GM23338 (cell line): Measurements from ENCODE around the gene ACOX2. TPM values are rescaled to one million over a fixed set of nuclear protein-coding genes. Genes with fewer than 3 reads are reported as not detected.

Experiments
- ATAC-seq: fragments of 200-7000 bp; cut with Tn5 transposase; 3 replicates; pipeline ENCODE4 v1.9.1; 2020
- DNase-seq: peaks from one replicate; pipeline ENCODE4 v3.0.0-alpha.2; 2015; ENCODE audit warnings: low spot score
- H2AFZ ChIP-seq: fragments of 200-600 bp; sonication (generic); 2 replicates; pipeline ENCODE4 v1.8.0; 2016; ENCODE audit warnings: antibody characterized with exemption, mild to moderate bottlenecking, moderate library complexity
- H3F3A ChIP-seq: fragments of 200-600 bp; sonication (generic); replicated peaks from 2 replicates; pipeline ENCODE4 v1.8.0; 2017; ENCODE audit warnings: antibody characterized with exemption, mixed run types, low read depth
- H3K27ac ChIP-seq: fragments of 200-600 bp; sonication (generic); 2 replicates; pipeline ENCODE4 v1.6.1; 2016; ENCODE audit warnings: low read depth
- H3K27me3 ChIP-seq: fragments of 200-600 bp; sonication (generic); 2 replicates; pipeline ENCODE4 v1.8.0; 2016; ENCODE audit warnings: mild to moderate bottlenecking, mixed run types, moderate library complexity; ENCODE audit not compliant: insufficient read depth
- H3K36me3 ChIP-seq: fragments of 200-600 bp; sonication (generic); 2 replicates; pipeline ENCODE4 v1.8.0; 2016; ENCODE audit warnings: mild to moderate bottlenecking; ENCODE audit not compliant: insufficient read depth
- H3K4me1 ChIP-seq: fragments of 200-600 bp; sonication (generic); 2 replicates; pipeline ENCODE4 v1.8.0; 2016; ENCODE audit warnings: mild to moderate bottlenecking, moderate library complexity; ENCODE audit not compliant: insufficient read depth
- H3K4me2 ChIP-seq: fragments of 200-600 bp; sonication (generic); 2 replicates; pipeline ENCODE4 v1.7.1; 2017; ENCODE audit warnings: mixed run types
- H3K4me3 ChIP-seq: fragments of 200-600 bp; sonication (generic); 2 replicates; pipeline ENCODE4 v1.6.1; 2016; ENCODE audit warnings: mixed run types
- H3K79me2 ChIP-seq: fragments of 200-600 bp; sonication (generic); replicated peaks from 2 replicates; pipeline ENCODE4 v1.8.0; 2017; ENCODE audit warnings: mild to moderate bottlenecking; ENCODE audit not compliant: insufficient read depth
- H3K9me2 ChIP-seq: fragments of 200-600 bp; sonication (generic); 2 replicates; pipeline ENCODE4 v1.8.0; 2017; ENCODE audit not compliant: insufficient read depth
- H4K20me1 ChIP-seq: fragments of 200-600 bp; sonication (generic); replicated peaks from 2 replicates; pipeline ENCODE4 v1.8.0; 2017; ENCODE audit warnings: mild to moderate bottlenecking; ENCODE audit not compliant: insufficient read depth
- H3K27ac Mint-ChIP-seq: 2 replicates; pipeline ENCODE4 v1.8.0; 2020; ENCODE audit warnings: inconsistent platforms, mild to moderate bottlenecking, moderate library complexity, mixed read lengths
- H3K27me3 Mint-ChIP-seq: 3 replicates; pipeline ENCODE4 v1.8.0; 2022; ENCODE audit warnings: low read depth, mild to moderate bottlenecking, moderate library complexity, mixed read lengths, inconsistent platforms; ENCODE audit not compliant: insufficient read depth, poor library complexity
- H3K36me3 Mint-ChIP-seq: 3 replicates; pipeline ENCODE4 v1.8.0; 2021; ENCODE audit warnings: low read depth, mild to moderate bottlenecking, inconsistent platforms, moderate library complexity, mixed read lengths
- H3K4me1 Mint-ChIP-seq: 3 replicates; pipeline ENCODE4 v1.8.0; 2020; ENCODE audit warnings: mild to moderate bottlenecking, inconsistent platforms, mixed read lengths
- H3K4me3 Mint-ChIP-seq: 3 replicates; pipeline ENCODE4 v1.8.0; 2021; ENCODE audit warnings: moderate library complexity, mild to moderate bottlenecking, inconsistent platforms, mixed read lengths
- H3K9me3 Mint-ChIP-seq: 3 replicates; pipeline ENCODE4 v1.8.0; 2020; ENCODE audit warnings: moderate library complexity, mild to moderate bottlenecking, inconsistent platforms, mixed read lengths
- CREB1 ChIP-seq: fragments of 250-450 bp; sonication (Bioruptor Pico); IDR thresholded peaks from 2 replicates; pipeline ENCODE4 v1.5.0; 2020; ENCODE audit warnings: low read depth, mild to moderate bottlenecking, moderate library complexity
- EZH2 ChIP-seq: fragments of 200-600 bp; sonication (generic); IDR thresholded peaks from one replicate; pipeline ENCODE4 v1.8.0; 2017; ENCODE audit warnings: antibody characterized with exemption, mild to moderate bottlenecking, low read depth; ENCODE audit not compliant: unreplicated experiment
- EZH2phosphoT487 ChIP-seq: fragments of 200-600 bp; sonication (generic); IDR thresholded peaks from one replicate; pipeline ENCODE4 v1.8.1; 2018; ENCODE audit warnings: antibody characterized with exemption; ENCODE audit not compliant: unreplicated experiment
- JUNB ChIP-seq: IDR thresholded peaks from one replicate; pipeline ENCODE4 v1.6.1; 2016; ENCODE audit warnings: antibody characterized with exemption; ENCODE audit not compliant: unreplicated experiment
- NANOG ChIP-seq: IDR thresholded peaks from 2 replicates; pipeline ENCODE4 v1.6.1; 2016; ENCODE audit warnings: antibody characterized with exemption, borderline replicate concordance
- POLR2AphosphoS5 ChIP-seq: IDR thresholded peaks from 2 replicates; pipeline ENCODE4 v1.6.1; 2016; ENCODE audit warnings: antibody characterized with exemption, low read depth
- STAT1 ChIP-seq: IDR thresholded peaks from one replicate; pipeline ENCODE4 v1.6.1; 2016; ENCODE audit warnings: antibody characterized with exemption; ENCODE audit not compliant: unreplicated experiment
- ZNF114 ChIP-seq: fragments of 250-450 bp; sonication (Bioruptor Pico); IDR thresholded peaks from 2 replicates; pipeline ENCODE4 v1.5.0; 2020; ENCODE audit warnings: mild to moderate bottlenecking, moderate library complexity
- ZNF331 ChIP-seq: fragments of 250-450 bp; sonication (Bioruptor Pico); IDR thresholded peaks from 2 replicates; pipeline ENCODE4 v1.5.0; 2020; ENCODE audit warnings: low read depth, mild to moderate bottlenecking, moderate library complexity
- polyA plus RNA-seq: library from polyadenylated mRNA; unstranded; fragments of >200 nt; fragmentation: Nextera tagmentation; extraction: Ambion mirVana; gene quantifications from 2 replicates; pipeline ENCODE4 v1.2.1, GENCODE V29; 2016
- total RNA-seq: library from RNA; depleted of rRNA; stranded (reverse); fragments of >200 nt; shearing (Covaris generic); gene quantifications from 2 replicates; pipeline ENCODE4 v1.2.3, GENCODE V29; 2014
- TF ChIP-seq, protein P1 (sequence below): IDR thresholded peaks from one replicate; pipeline ENCODE4 v1.6.1; 2018; ENCODE audit warnings: antibody characterized with exemption; ENCODE audit not compliant: unreplicated experiment
- TF ChIP-seq, protein P2 (sequence below): fragments of 250-450 bp; sonication (Bioruptor Pico); IDR thresholded peaks from 2 replicates; pipeline ENCODE4 v1.5.0; 2020; ENCODE audit warnings: mild to moderate bottlenecking, moderate library complexity

Gene ACOX2
- total and polyA plus RNA-seq, 2 experiments from 2014 or later = 1.1 to 1.9 TPM

DNA sequence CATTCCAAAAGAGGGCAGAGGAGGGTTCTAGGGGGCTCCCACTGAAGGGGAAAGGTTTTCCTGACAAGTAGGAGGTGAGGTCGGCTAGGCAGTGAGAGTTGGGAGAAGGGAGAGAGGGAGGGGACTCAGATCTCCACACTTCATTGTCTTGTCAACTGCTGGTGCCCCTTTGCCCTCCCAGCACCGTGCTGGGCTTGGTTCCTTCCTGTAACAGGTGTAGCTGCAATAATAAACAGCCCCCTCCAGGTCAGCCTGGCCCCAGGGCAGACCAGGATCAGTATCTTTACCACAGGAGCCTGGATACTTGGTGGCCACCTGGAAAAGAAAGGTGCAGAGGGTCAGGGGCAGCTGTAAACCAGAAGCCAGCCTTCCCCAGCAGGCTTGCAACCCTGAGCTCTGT lies 48.0 kb downstream of the ACOX2 start:
- TF ChIP-seq NANOG = no peak
- Mint-ChIP-seq H3K4me1 (peaks cover 23% of the 10 kb centered on the region), H3K9me3 (no peaks in the 10 kb centered on the region; the same call in 2 of the 3 replicates), H3K27me3 (peaks cover 10% of the 10 kb centered on the region), H3K27ac (no peak overlapping the region), H3K4me3 (no peak overlapping the region), H3K36me3 (no peaks in the 10 kb centered on the region)
- DNase-seq = no peak
- Histone ChIP-seq H3K9me2 (no peaks in the 10 kb centered on the region), H3K27ac (no peak overlapping the region), H3K4me3 (no peak overlapping the region), H3K79me2 (peaks cover 16% of the 10 kb centered on the region), H3K36me3 (no peaks in the 10 kb centered on the region), H2AFZ (no peak overlapping the region), H3K4me2 (no peak overlapping the region), H3K27me3 (no peaks in the 10 kb centered on the region), H3K4me1 (peaks cover 18% of the 10 kb centered on the region), H4K20me1 (peaks cover 12% of the 10 kb centered on the region; the same call in 1 of the 2 replicates), H3F3A (no peaks in the 10 kb centered on the region)
- no peak for ATAC-seq

DNA sequence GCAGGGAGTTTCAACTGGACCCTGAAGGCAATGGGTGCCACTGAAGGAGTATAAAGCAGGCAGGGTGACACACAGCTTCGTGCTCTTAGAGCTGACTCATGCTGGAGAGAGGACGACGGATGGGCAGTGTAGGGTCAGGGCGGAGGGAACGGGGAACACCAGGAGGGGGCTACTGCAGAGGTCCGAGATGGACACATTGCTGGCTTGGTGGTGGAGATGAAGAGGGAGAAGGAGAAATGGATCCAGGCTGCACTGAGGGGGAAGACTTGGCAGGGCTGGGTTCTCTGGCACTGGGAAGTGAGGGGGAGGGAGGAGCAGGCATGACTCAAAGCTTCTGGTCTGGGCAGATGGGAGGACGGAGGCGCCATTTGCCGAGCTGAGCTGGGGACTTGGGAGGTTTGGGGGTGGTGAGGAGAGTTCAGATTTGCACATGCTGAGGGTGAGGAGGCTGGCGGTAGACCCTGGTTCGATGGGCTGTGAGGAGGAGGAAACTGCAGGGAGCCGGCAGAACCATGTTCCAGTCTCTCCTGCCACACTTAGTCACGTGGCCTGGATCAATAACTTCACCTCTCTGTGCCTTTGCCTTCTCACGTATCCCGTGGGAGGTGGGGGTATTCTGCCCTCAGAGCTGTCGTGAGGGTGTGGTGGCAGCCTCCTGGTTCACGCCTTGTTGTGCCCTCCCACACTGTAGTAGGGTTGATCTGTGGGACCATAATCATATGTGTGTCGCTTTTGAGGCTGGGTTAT lies 49.7 kb downstream of the ACOX2 start:
- no peaks in the 10 kb centered on the region for H3K9me2 ChIP-seq
- H3K27ac Mint-ChIP-seq = no peak overlapping the region
- no peaks in the 10 kb centered on the region for H3K9me3 Mint-ChIP-seq
- no peak overlapping the region for H3K4me3 Mint-ChIP-seq
- H3K27ac ChIP-seq = no peak overlapping the region
- H3K36me3 ChIP-seq = no peaks in the 10 kb centered on the region
- no peaks in the 10 kb centered on the region for H4K20me1 ChIP-seq
- H3K4me3 ChIP-seq = no peak overlapping the region
- H3K27me3 Mint-ChIP-seq = peaks cover 8% of the 10 kb centered on the region
- H3K36me3 Mint-ChIP-seq = no peaks in the 10 kb centered on the region
- H3K4me1 Mint-ChIP-seq = peaks cover 10% of the 10 kb centered on the region
- H2AFZ ChIP-seq = peak overlapping the region; percentile 28; the same call in 1 of the 2 replicates
- DNase-seq (no peak), ATAC-seq (no peak)
- H3K4me2 ChIP-seq = no peak overlapping the region
- no peaks in the 10 kb centered on the region for H3K27me3 ChIP-seq
- H3K79me2 ChIP-seq = no peaks in the 10 kb centered on the region
- H3F3A ChIP-seq = no peaks in the 10 kb centered on the region
- peaks cover 5% of the 10 kb centered on the region; the same call in 1 of the 2 replicates for H3K4me1 ChIP-seq
- no peak for TF ChIP-seq NANOG
- TF ChIP-seq ZNF114 = no peak
- no peak for TF ChIP-seq EZH2
- no peak for TF ChIP-seq JUNB
- no peak for TF ChIP-seq EZH2phosphoT487
- TF ChIP-seq POLR2AphosphoS5 = no peak
- TF ChIP-seq, protein P1, sequence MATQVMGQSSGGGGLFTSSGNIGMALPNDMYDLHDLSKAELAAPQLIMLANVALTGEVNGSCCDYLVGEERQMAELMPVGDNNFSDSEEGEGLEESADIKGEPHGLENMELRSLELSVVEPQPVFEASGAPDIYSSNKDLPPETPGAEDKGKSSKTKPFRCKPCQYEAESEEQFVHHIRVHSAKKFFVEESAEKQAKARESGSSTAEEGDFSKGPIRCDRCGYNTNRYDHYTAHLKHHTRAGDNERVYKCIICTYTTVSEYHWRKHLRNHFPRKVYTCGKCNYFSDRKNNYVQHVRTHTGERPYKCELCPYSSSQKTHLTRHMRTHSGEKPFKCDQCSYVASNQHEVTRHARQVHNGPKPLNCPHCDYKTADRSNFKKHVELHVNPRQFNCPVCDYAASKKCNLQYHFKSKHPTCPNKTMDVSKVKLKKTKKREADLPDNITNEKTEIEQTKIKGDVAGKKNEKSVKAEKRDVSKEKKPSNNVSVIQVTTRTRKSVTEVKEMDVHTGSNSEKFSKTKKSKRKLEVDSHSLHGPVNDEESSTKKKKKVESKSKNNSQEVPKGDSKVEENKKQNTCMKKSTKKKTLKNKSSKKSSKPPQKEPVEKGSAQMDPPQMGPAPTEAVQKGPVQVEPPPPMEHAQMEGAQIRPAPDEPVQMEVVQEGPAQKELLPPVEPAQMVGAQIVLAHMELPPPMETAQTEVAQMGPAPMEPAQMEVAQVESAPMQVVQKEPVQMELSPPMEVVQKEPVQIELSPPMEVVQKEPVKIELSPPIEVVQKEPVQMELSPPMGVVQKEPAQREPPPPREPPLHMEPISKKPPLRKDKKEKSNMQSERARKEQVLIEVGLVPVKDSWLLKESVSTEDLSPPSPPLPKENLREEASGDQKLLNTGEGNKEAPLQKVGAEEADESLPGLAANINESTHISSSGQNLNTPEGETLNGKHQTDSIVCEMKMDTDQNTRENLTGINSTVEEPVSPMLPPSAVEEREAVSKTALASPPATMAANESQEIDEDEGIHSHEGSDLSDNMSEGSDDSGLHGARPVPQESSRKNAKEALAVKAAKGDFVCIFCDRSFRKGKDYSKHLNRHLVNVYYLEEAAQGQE = no peak
- TF ChIP-seq, protein P2, sequence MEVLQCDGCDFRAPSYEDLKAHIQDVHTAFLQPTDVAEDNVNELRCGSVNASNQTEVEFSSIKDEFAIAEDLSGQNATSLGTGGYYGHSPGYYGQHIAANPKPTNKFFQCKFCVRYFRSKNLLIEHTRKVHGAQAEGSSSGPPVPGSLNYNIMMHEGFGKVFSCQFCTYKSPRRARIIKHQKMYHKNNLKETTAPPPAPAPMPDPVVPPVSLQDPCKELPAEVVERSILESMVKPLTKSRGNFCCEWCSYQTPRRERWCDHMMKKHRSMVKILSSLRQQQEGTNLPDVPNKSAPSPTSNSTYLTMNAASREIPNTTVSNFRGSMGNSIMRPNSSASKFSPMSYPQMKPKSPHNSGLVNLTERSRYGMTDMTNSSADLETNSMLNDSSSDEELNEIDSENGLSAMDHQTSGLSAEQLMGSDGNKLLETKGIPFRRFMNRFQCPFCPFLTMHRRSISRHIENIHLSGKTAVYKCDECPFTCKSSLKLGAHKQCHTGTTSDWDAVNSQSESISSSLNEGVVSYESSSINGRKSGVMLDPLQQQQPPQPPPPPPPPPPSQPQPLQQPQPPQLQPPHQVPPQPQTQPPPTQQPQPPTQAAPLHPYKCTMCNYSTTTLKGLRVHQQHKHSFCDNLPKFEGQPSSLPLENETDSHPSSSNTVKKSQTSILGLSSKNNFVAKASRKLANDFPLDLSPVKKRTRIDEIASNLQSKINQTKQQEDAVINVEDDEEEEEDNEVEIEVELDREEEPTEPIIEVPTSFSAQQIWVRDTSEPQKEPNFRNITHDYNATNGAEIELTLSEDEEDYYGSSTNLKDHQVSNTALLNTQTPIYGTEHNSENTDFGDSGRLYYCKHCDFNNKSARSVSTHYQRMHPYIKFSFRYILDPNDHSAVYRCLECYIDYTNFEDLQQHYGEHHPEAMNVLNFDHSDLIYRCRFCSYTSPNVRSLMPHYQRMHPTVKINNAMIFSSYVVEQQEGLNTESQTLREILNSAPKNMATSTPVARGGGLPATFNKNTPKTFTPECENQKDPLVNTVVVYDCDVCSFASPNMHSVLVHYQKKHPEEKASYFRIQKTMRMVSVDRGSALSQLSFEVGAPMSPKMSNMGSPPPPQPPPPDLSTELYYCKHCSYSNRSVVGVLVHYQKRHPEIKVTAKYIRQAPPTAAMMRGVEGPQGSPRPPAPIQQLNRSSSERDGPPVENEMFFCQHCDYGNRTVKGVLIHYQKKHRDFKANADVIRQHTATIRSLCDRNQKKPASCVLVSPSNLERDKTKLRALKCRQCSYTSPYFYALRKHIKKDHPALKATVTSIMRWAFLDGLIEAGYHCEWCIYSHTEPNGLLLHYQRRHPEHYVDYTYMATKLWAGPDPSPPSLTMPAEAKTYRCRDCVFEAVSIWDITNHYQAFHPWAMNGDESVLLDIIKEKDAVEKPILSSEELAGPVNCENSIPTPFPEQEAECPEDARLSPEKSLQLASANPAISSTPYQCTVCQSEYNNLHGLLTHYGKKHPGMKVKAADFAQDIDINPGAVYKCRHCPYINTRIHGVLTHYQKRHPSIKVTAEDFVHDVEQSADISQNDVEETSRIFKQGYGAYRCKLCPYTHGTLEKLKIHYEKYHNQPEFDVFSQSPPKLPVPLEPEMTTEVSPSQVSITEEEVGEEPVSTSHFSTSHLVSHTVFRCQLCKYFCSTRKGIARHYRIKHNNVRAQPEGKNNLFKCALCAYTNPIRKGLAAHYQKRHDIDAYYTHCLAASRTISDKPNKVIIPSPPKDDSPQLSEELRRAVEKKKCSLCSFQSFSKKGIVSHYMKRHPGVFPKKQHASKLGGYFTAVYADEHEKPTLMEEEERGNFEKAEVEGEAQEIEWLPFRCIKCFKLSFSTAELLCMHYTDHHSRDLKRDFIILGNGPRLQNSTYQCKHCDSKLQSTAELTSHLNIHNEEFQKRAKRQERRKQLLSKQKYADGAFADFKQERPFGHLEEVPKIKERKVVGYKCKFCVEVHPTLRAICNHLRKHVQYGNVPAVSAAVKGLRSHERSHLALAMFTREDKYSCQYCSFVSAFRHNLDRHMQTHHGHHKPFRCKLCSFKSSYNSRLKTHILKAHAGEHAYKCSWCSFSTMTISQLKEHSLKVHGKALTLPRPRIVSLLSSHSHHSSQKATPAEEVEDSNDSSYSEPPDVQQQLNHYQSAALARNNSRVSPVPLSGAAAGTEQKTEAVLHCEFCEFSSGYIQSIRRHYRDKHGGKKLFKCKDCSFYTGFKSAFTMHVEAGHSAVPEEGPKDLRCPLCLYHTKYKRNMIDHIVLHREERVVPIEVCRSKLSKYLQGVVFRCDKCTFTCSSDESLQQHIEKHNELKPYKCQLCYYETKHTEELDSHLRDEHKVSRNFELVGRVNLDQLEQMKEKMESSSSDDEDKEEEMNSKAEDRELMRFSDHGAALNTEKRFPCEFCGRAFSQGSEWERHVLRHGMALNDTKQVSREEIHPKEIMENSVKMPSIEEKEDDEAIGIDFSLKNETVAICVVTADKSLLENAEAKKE (CRISPR knock-in tag) = no peak
- TF ChIP-seq STAT1 = no peak
- no peak for TF ChIP-seq CREB1 (CRISPR knock-in tag)
- no peak for TF ChIP-seq ZNF331
